HG03558 (cell line): ENCODE data around the gene RPTOR.

Source experiments
- ATAC-seq: cut with Tn5 transposase; IDR thresholded peaks from one replicate; pipeline ENCODE4 v1.9.1; 2021; ENCODE audit warnings: moderate number of reproducible peaks; ENCODE audit not compliant: unreplicated experiment; ENCODE audit errors: extremely low read depth

RPTOR gene

DNA sequence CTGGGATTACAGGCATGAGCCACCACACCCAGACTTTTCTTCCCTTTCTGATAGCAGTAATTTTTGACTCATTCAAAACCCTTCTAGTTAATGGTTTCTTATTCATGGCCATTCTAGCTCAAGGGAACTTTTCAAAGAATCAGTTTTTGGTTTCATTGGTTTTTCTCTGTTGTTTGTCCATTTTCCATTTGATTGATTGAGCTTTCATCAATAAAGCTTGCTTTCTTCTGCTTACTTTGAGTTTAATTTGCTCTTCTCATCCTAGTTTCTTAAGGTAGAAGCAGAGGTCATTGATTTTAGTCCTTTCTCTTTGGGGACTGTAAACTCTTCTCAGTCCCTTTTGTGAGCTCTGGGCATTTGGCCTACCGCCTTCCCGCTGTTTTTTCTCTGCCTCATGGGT is 365.0 kb downstream of the RPTOR start:
- ATAC-seq: no peak

DNA sequence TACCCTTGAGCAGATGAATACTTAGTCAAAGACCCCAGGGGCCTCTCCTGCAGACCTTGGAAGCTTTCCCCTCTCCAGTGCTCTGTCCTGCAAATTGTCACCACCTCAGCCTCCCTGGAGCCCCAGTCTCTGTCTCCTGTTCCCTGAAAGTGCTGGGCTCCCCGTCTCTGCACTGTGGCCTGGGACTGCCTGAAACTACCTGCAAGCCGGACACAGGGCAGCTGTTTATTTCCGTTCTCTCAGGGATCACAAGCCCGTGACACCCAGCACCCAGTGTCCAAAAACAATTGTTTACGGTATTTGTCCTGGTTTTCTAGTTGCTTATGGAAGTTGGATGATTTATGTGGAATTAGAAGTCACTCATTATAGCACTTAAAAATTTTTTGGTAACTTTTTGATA is 365.4 kb downstream of the RPTOR start:
- no peak for ATAC-seq

GRCh38 chr17:80912476-80912875 is 367.8 kb downstream of the RPTOR start:
- no peak for ATAC-seq

DNA sequence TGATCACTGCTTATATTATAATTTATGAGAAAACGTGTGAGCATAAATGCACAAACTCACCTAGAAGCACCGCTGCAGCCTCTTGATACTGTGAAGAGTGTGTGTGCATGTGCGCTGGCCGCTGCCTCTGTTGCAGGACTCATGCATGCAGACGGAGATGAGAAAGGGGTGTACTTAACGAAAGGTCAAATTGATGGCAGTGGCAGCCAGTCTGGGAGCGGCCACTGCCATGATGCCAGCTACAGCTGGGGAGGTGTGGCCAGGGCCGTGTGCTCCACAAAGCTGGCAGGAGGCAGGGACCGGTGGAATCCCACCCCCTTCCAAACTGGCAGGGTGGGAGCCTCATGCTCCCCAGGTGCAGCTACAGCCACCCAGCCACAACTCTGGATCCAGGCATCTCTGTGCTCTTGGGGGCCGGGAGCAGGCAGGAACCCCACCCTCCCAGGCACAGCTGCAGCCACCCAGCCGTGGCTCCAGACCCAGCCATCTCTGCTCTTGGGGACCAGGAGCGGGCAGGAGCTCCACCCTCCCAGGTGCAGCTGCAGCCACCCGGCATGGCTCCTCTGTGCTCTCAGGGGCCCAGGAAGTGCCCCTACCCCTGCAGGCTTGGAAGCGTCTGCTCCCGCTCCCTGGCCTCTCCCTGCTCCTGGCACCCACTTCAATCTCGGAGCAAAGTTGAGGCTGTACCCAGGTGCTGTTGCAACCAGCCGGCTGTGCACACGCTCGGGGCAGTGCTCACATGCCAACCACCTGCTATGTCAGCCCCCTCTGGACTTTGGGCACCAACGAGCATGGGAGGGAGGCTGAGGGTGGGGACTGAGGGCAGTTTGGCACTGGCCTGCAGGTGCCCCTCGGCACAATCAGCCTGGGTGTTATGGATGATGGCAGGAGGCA is 369.5 kb downstream of the RPTOR start:
- ATAC-seq: no peak

- no peak for ATAC-seq
These were observed 371.6 kb downstream of the RPTOR start for GRCh38 chr17:80916246-80916645.

GRCh38 chr17:80917716-80918560 is 373.3 kb downstream of the RPTOR start:
- ATAC-seq: no peak

DNA sequence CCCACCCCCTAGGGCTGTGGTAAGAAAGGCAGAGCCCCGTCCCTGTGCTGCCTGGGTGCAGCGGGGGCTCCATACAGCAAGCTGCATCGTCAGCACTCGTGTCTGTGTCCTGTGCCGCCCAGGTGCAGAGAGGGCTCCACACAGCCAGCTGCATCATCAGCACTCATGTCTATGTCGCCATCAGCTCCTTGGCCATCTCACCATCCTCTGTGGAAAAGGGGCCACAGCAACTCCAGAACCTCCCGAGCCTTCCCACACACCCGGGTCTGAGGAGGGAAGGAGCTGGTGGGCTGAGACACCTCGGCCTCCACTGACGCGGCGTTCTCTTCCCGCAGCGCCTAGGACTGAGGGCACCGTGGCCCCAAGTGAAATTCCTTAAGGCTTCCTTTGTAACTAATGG is 374.1 kb downstream of the RPTOR start:
- no peak for ATAC-seq

GRCh38 chr17:80919331-80920311 is 375.0 kb downstream of the RPTOR start:
- ATAC-seq: no peak

DNA sequence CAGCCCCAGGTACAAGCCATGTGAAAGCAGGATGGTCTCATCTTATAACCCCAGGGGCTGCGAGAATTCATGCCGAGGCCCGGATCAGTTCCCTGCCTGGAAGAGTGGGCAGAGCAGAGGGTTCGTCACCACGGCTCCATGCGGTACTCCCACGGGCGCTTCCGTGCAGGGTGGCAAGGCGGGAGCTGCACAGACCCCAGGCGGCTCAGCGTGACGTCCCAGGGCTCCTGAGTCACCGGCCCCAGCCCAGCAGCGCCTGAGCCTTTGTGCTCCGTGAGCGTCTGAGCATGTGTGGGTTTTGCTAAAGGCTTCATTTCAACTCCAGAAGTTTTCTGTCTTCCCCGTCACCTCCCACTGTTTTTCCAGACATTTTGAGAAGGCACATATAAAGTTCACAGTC is 375.8 kb downstream of the RPTOR start:
- ATAC-seq: no peak

- no peak for ATAC-seq
These were observed 376.5 kb downstream of the RPTOR start for GRCh38 chr17:80921159-80921558.

- no peak for ATAC-seq
These were observed 377.3 kb downstream of the RPTOR start for GRCh38 chr17:80921741-80922579.

DNA sequence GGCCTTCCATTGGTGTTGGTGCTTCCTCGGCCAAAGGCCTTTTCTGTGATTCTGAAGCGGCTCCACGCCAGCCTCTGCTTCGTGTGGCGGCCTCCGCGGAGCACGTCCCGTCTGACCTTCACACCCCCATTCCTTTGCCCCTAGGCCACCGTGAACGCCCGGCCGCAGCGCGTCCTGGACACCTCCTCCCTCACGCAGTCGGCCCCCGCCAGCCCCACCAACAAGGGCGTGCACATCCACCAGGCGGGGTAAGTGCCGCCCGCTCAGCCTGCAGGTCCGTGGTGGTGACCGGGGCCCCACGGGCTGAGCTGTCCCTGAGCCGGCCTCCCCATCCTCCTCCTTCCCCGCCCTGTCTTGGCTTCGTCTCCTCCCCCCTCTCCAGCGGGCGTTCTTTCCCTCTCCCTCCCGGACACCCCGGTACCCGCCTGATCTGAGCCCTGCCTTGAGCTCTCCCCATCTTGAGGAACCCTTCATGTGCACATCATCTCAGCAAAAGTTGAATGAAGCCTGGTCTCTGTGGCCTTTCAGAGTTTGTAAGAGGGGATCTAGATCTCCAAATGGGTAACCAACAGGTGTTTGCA is 378.0 kb downstream of the RPTOR start:
- ATAC-seq: no peak

GRCh38 chr17:80923211-80924110 is 378.8 kb downstream of the RPTOR start:
- no peak for ATAC-seq

DNA sequence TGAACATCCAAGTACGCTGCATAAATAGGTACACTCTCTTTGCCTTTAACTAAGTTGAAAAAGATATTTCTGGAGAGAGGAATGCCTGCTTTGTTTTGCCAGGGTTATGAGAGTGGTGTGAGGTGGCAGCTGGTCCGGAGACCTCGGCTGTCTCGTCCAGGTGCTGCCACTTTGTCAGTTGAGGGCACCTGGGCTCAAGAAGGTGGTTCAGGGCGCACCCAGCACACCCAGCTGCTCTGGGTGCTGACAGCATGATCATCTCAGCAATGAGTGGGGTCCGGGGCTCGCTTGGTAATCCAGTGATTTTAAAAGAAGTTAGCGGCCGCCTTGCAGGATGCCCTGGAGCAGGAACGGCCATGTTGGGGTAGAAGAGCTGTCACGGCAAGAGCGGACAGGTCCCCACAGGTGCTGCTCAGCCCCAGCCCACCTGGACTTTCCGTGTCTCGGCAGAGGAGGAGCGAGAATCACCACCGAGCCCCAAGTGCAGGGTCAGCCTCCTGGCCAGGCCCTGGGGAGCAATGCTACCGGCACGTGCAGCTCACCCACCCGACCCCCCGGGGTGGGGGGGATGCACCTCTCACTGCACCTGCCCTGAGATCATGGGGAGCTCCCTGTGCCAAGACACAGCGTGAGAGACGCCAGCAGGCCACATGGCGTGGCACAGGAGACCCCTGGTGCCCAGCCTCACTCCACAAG is 379.6 kb downstream of the RPTOR start:
- ATAC-seq: no peak

DNA sequence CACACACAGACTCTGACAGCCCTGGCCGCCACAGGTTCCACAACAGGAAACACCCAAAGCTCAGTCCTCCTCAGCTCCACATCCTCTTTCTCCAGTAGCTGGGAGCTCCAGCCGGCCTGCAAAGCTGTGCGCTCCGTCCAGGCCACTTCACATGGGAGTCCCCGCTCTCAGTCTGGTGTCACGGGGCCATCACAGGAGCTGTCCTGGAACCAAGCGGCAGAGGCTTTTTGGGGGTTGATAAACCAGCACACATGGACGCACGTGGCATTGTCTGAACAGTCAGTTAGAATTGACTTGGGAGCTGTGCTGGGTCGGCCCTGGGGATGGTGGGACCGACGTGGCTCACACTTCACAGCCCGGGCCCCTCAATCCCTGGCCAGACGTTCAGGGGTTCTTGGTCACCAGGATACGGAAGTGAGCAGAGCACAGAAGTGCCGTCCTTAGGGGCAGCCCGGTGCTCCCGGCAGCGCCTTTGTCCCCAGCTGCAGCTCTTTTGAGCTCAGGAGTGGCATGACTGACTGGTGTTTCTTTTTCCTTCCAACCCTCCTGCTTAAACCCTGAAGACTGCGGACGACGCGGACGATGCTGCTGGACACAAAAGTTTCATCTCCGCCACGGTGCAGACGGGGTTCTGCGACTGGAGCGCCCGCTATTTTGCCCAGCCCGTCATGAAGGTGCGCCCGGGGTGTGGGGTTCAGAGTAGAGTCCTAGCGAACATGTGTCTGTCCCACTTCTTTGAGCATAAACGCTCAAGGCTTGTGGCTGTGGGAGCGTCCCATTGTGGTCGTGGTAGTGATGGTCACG is 380.4 kb downstream of the RPTOR start:
- no peak for ATAC-seq

GRCh38 chr17:80925688-80926335 is 381.2 kb downstream of the RPTOR start:
- ATAC-seq: no peak
